Renal cortex interstitium (tissue), 11 donors: ENCODE data around the gene GTF2IRD1. TPM values are rescaled to one million over a fixed set of nuclear protein-coding genes. Genes with fewer than 3 reads are reported as not detected.
A peak's percentile ranks its signal among the peaks of the same experiment; 100 is the strongest.
"Not testable (repeated sequence)": the region's sequence is repeated elsewhere in the genome, so short reads cannot be mapped to it uniquely, and the experiment has no call there.

Experiments used
- DNase-seq, 11 donors: peaks; one replicate each; pipeline ENCODE4 v3.0.0-alpha.2; 2013; ENCODE audit warnings: low read depth in 9 of 11, low spot score in 4 of 11; ENCODE audit errors: extremely low read depth in 1 of 11
- polyA plus RNA-seq, 3 donors: library from polyadenylated mRNA; unstranded; fragments of 120-200 nt; gene quantifications; one replicate each; pipeline ENCODE4 v1.2.1, GENCODE V29; 2013; ENCODE audit not compliant: insufficient read length in 3 of 3

The GTF2IRD1 gene
- polyA plus RNA-seq, 3 donors, result 52.0 to 55.1 (median 53.6) TPM

GRCh38 chr7:74482629-74483401 is 29.1 kb downstream of the GTF2IRD1 start:
- DNase-seq, result no peak

- peak in 2 of 11 donors; percentile 48 to 54 for DNase-seq
Observed at GRCh38 chr7:74483402-74484336, 30.0 kb downstream of the GTF2IRD1 start.

- no peak for DNase-seq
Observed at GRCh38 chr7:74485611-74486010, 31.9 kb downstream of the GTF2IRD1 start.

- not testable (repeated sequence) for DNase-seq
Observed at GRCh38 chr7:74488518-74489030, 34.9 kb downstream of the GTF2IRD1 start.

- DNase-seq, result no peak
Observed at GRCh38 chr7:74489997-74490945, 36.6 kb downstream of the GTF2IRD1 start.

- DNase-seq, result not testable (repeated sequence)
Observed at GRCh38 chr7:74491490-74491889, 37.8 kb downstream of the GTF2IRD1 start.

- no peak for DNase-seq
Observed at GRCh38 chr7:74493295-74493694, 39.6 kb downstream of the GTF2IRD1 start.

GRCh38 chr7:74494076-74494548 is 40.4 kb downstream of the GTF2IRD1 start:
- no peak for DNase-seq

- no peak for DNase-seq
Observed at GRCh38 chr7:74495112-74496086, 41.7 kb downstream of the GTF2IRD1 start.

- DNase-seq, result no peak
Observed at GRCh38 chr7:74496272-74496671, 42.6 kb downstream of the GTF2IRD1 start.

- DNase-seq, result not testable (repeated sequence)
Observed at GRCh38 chr7:74496773-74497172, 43.1 kb downstream of the GTF2IRD1 start.

GRCh38 chr7:74498354-74498753 is 44.6 kb downstream of the GTF2IRD1 start:
- DNase-seq, result no peak

- no peak for DNase-seq
Observed at GRCh38 chr7:74498996-74499834, 45.5 kb downstream of the GTF2IRD1 start.

- DNase-seq, result no peak
Observed at GRCh38 chr7:74499835-74500388, 46.2 kb downstream of the GTF2IRD1 start.

GRCh38 chr7:74501298-74501697 is 47.6 kb downstream of the GTF2IRD1 start:
- no peak for DNase-seq

GRCh38 chr7:74502216-74502891 is 48.6 kb downstream of the GTF2IRD1 start:
- DNase-seq, result no peak
